ENCODE measurements around the gene ATP5PO.

ATP5PO gene

DNA sequence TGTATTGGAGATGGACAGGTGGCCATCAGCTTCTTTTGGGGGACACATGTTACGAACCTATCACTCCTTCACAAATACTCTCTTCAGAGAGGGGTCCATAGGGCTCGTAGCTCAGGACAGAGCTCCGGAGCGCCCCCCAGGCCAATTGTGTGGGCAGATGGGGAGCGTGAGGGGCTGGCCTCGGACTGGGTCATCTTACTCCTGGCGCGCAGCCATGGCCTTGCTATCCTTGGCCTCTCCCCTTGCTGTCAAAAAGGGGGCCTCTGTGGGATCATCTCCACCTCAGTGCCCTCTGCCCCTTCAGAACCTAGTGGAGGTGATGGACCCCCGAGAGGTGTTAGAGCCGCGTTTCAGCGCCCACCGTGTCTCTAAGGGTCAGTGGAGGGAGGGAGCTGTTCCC lies 35.0 kb downstream of the ATP5PO start:
- Histone ChIP-seq H3K27ac (ENCODE audit: poor library complexity, severe bottlenecking) (no peak overlapping the region), H3K4me1 (ENCODE audit: insufficient read depth, poor library complexity, severe bottlenecking) (no peaks in the 10 kb centered on the region), H3K4me3 (ENCODE audit: severe bottlenecking) (no peak overlapping the region), H3K36me3 (ENCODE audit: low read depth) (no peaks in the 10 kb centered on the region), H3K9me3 (ENCODE audit: severe bottlenecking) (no peaks in the 10 kb centered on the region), H3K27me3 (ENCODE audit: insufficient read depth, poor library complexity, severe bottlenecking) (no peaks in the 10 kb centered on the region)
- TF ChIP-seq, protein P1, sequence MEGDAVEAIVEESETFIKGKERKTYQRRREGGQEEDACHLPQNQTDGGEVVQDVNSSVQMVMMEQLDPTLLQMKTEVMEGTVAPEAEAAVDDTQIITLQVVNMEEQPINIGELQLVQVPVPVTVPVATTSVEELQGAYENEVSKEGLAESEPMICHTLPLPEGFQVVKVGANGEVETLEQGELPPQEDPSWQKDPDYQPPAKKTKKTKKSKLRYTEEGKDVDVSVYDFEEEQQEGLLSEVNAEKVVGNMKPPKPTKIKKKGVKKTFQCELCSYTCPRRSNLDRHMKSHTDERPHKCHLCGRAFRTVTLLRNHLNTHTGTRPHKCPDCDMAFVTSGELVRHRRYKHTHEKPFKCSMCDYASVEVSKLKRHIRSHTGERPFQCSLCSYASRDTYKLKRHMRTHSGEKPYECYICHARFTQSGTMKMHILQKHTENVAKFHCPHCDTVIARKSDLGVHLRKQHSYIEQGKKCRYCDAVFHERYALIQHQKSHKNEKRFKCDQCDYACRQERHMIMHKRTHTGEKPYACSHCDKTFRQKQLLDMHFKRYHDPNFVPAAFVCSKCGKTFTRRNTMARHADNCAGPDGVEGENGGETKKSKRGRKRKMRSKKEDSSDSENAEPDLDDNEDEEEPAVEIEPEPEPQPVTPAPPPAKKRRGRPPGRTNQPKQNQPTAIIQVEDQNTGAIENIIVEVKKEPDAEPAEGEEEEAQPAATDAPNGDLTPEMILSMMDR (IDR thresholded peaks at IDR 0.05; ENCODE audit: poor library complexity, severe bottlenecking), result no peak
- ATAC-seq (ENCODE audit: low read depth), result no peak
- DNase-seq (ENCODE audit: low spot score), result no peak

GRCh38 chr21:33878824-33879223 lies 36.8 kb downstream of the ATP5PO start:
- H3K4me3 ChIP-seq (ENCODE audit: severe bottlenecking), result no peak overlapping the region
- no peaks in the 10 kb centered on the region for H3K27me3 ChIP-seq (ENCODE audit: insufficient read depth, poor library complexity, severe bottlenecking)
- ATAC-seq (ENCODE audit: low read depth) (no peak), DNase-seq (ENCODE audit: low spot score) (no peak)
- H3K27ac ChIP-seq (ENCODE audit: poor library complexity, severe bottlenecking), result no peak overlapping the region
- TF ChIP-seq, protein P1 (IDR thresholded peaks at IDR 0.05; ENCODE audit: poor library complexity, severe bottlenecking), result no peak
- H3K36me3 ChIP-seq (ENCODE audit: low read depth), result no peaks in the 10 kb centered on the region
- no peaks in the 10 kb centered on the region for H3K4me1 ChIP-seq (ENCODE audit: insufficient read depth, poor library complexity, severe bottlenecking)
- no peaks in the 10 kb centered on the region for H3K9me3 ChIP-seq (ENCODE audit: severe bottlenecking)

- H3K9me3 ChIP-seq (ENCODE audit: severe bottlenecking), result no peaks in the 10 kb centered on the region
- TF ChIP-seq, protein P1 (IDR thresholded peaks at IDR 0.05; ENCODE audit: poor library complexity, severe bottlenecking), result no peak
- H3K36me3 ChIP-seq (ENCODE audit: low read depth), result no peaks in the 10 kb centered on the region
- ATAC-seq (ENCODE audit: low read depth) (no peak), DNase-seq (ENCODE audit: low spot score) (no peak)
- H3K27ac ChIP-seq (ENCODE audit: poor library complexity, severe bottlenecking), result no peak overlapping the region
- no peaks in the 10 kb centered on the region for H3K4me1 ChIP-seq (ENCODE audit: insufficient read depth, poor library complexity, severe bottlenecking)
- H3K27me3 ChIP-seq (ENCODE audit: insufficient read depth, poor library complexity, severe bottlenecking), result no peaks in the 10 kb centered on the region
- H3K4me3 ChIP-seq (ENCODE audit: severe bottlenecking), result no peak overlapping the region
These were observed 40.4 kb downstream of the ATP5PO start for GRCh38 chr21:33875026-33875695.

DNA sequence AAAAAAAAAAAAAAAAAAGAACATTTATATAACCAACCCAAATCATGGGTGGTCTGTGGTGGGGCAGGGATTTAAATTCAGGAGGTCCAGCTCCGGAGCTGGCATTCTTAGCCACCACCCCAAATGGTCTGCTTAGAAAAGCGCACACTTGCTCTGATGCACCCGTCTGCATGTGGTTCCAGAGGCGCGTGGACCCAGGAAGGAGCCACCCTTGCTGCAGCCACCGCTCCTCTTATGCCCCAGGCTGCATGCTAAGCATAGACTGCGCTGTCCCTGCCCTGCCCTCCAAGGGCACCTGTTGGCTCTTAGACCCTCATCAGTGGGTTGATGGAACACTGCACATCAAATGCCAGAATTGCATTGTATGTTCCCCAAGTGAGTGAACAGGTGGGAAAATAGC lies 41.4 kb downstream of the ATP5PO start:
- no peaks in the 10 kb centered on the region for H3K36me3 ChIP-seq (ENCODE audit: low read depth)
- H3K9me3 ChIP-seq (ENCODE audit: severe bottlenecking), result no peaks in the 10 kb centered on the region
- no peaks in the 10 kb centered on the region for H3K4me1 ChIP-seq (ENCODE audit: insufficient read depth, poor library complexity, severe bottlenecking)
- no peak for ATAC-seq (ENCODE audit: low read depth)
- DNase-seq (ENCODE audit: low spot score), result no peak
- no peak overlapping the region for H3K27ac ChIP-seq (ENCODE audit: poor library complexity, severe bottlenecking)
- H3K4me3 ChIP-seq (ENCODE audit: severe bottlenecking), result no peak overlapping the region
- H3K27me3 ChIP-seq (ENCODE audit: insufficient read depth, poor library complexity, severe bottlenecking), result no peaks in the 10 kb centered on the region
- TF ChIP-seq, protein P1 (IDR thresholded peaks at IDR 0.05; ENCODE audit: poor library complexity, severe bottlenecking), result no peak

GRCh38 chr21:33872881-33873515 lies 42.6 kb downstream of the ATP5PO start:
- no peak for DNase-seq (ENCODE audit: low spot score)
- ATAC-seq (ENCODE audit: low read depth), result no peak
- TF ChIP-seq, protein P1 (IDR thresholded peaks at IDR 0.05; ENCODE audit: poor library complexity, severe bottlenecking), result no peak
- Histone ChIP-seq H3K27ac (ENCODE audit: poor library complexity, severe bottlenecking) (no peak overlapping the region), H3K36me3 (ENCODE audit: low read depth) (no peaks in the 10 kb centered on the region), H3K9me3 (ENCODE audit: severe bottlenecking) (no peaks in the 10 kb centered on the region), H3K27me3 (ENCODE audit: insufficient read depth, poor library complexity, severe bottlenecking) (no peaks in the 10 kb centered on the region), H3K4me1 (ENCODE audit: insufficient read depth, poor library complexity, severe bottlenecking) (no peaks in the 10 kb centered on the region), H3K4me3 (ENCODE audit: severe bottlenecking) (no peak overlapping the region)

All from RWPE2 (cell line).